ENCODE data around the gene ACSM2A.
"Not testable (repeated sequence)": the region's sequence is repeated elsewhere in the genome, so short reads cannot be mapped to it uniquely, and the experiment has no call there.

The ACSM2A gene

GRCh38 chr16:20460313-20460712 lies 9.0 kb downstream of the ACSM2A start:
- DNase-seq, result not testable (repeated sequence)

GRCh38 chr16:20468954-20469353 lies 17.6 kb downstream of the ACSM2A start:
- DNase-seq, result not testable (repeated sequence)

GRCh38 chr16:20469930-20470329 lies 18.6 kb downstream of the ACSM2A start:
- DNase-seq, result not testable (repeated sequence)

GRCh38 chr16:20470732-20471131 lies 19.4 kb downstream of the ACSM2A start:
- not testable (repeated sequence) for DNase-seq

- not testable (repeated sequence) for DNase-seq
Observed at GRCh38 chr16:20477188-20477744, 25.9 kb downstream of the ACSM2A start.

- DNase-seq, result not testable (repeated sequence)
Observed at GRCh38 chr16:20483989-20484388, 32.7 kb downstream of the ACSM2A start.

- DNase-seq, result no peak
Observed at GRCh38 chr16:20484726-20485125, 33.4 kb downstream of the ACSM2A start.

- DNase-seq, result no peak
Observed at GRCh38 chr16:20485408-20485807, 34.1 kb downstream of the ACSM2A start.

- not testable (repeated sequence) for DNase-seq
Observed at GRCh38 chr16:20490994-20491393, 39.7 kb downstream of the ACSM2A start.

- DNase-seq, result not testable (repeated sequence)
Observed at GRCh38 chr16:20491448-20491847, 40.1 kb downstream of the ACSM2A start.

- DNase-seq, result no peak
Observed at GRCh38 chr16:20504418-20504817, 53.1 kb downstream of the ACSM2A start.

- no peak for DNase-seq
Observed at GRCh38 chr16:20507280-20507679, 56.0 kb downstream of the ACSM2A start.

GRCh38 chr16:20510323-20510722 lies 59.0 kb downstream of the ACSM2A start:
- no peak for DNase-seq

- no peak for DNase-seq
Observed at GRCh38 chr16:20515688-20516090, 64.4 kb downstream of the ACSM2A start.

- no peak for DNase-seq
Observed at GRCh38 chr16:20517149-20517548, 65.8 kb downstream of the ACSM2A start.

GRCh38 chr16:20519231-20519630 lies 67.9 kb downstream of the ACSM2A start:
- DNase-seq, result no peak

- DNase-seq, result no peak
Observed at GRCh38 chr16:20520103-20520502, 68.8 kb downstream of the ACSM2A start.

GRCh38 chr16:20531795-20532194 lies 80.5 kb downstream of the ACSM2A start:
- DNase-seq, result not testable (repeated sequence)

- DNase-seq, result not testable (repeated sequence)
Observed at GRCh38 chr16:20532284-20532792, 81.0 kb downstream of the ACSM2A start.

- not testable (repeated sequence) for DNase-seq
Observed at GRCh38 chr16:20536669-20537068, 85.3 kb downstream of the ACSM2A start.

All from eye (tissue), 1 donor.